ENCODE data around the gene AP4B1.

DNA sequence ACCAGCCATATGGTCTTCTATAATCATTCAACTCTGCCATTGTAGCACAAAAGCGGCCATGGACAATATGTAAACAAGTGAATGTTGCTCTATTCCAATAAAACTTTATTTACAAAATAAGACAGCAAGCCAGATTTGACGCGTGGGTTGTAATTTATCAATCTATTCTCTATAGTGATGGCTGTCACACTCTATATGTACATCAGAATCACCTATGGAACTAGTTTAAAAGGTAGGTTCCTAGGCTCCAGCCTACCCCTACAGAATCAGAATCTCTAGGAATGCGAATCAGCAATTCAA is 24.9 kb downstream of the AP4B1 start:
- TF ChIP-seq, protein P1, sequence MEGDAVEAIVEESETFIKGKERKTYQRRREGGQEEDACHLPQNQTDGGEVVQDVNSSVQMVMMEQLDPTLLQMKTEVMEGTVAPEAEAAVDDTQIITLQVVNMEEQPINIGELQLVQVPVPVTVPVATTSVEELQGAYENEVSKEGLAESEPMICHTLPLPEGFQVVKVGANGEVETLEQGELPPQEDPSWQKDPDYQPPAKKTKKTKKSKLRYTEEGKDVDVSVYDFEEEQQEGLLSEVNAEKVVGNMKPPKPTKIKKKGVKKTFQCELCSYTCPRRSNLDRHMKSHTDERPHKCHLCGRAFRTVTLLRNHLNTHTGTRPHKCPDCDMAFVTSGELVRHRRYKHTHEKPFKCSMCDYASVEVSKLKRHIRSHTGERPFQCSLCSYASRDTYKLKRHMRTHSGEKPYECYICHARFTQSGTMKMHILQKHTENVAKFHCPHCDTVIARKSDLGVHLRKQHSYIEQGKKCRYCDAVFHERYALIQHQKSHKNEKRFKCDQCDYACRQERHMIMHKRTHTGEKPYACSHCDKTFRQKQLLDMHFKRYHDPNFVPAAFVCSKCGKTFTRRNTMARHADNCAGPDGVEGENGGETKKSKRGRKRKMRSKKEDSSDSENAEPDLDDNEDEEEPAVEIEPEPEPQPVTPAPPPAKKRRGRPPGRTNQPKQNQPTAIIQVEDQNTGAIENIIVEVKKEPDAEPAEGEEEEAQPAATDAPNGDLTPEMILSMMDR (IDR thresholded peaks at IDR 0.05; ENCODE audit: poor library complexity), result no peak
- no peak for TF ChIP-seq EZH2 (IDR thresholded peaks at IDR 0.05; ENCODE audit: borderline replicate concordance)
